Measurements from ENCODE around the gene ITPK1. TPM values are rescaled to one million over a fixed set of nuclear protein-coding genes. Genes with fewer than 3 reads are reported as not detected.
"Not testable (repeated sequence)": the region's sequence is repeated elsewhere in the genome, so short reads cannot be mapped to it uniquely, and the experiment has no call there.

ITPK1 gene
- 10 to 100 TPM in 5 of 6 donors, 1 to 10 TPM in 1; 8.5 to 20.1 (median 16.2) TPM for polyA plus RNA-seq (ENCODE audit: low read depth in 6 of 6)

DNA sequence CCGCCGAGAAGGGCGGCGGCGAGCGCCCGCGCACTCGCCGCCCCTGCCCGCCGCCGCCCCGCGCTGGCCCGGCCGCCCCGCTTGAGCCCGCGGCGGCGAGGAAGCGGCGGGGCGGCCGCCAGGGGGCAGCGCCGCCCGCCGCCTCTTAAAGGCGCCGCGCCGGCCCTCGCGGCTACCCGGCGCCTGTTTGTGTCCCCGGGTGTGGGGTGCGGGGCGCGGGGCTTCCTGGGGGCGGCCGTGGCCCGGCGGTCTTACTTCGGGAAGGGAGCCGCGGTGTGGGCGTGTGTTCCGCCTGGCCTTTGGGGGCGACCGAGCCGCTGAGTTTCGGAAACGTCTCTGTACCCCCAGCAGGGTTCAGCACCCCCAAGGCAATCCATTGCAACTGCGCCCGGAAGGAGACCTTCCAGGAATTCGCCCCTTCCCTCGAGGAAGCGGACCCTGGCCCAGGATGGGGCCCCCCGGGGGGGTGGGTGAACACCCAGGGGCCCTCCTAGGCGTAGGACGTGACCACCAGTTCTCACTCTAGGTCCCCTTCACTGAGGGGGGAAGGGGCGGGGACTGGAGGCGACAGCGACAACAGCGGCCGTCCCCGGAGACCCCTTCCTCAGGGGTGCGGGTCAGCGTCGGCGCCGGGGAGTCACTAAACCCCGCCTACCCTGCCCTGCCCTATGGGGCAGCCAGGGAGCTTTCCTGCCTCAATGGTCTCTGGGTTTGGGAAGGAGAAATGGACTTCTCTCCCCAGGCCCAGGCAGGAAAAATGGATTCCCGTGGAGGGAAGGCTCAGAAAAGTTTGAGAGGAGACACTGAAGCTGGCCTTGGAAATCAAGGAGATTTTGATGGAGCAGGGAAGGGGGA lies at the start of gene ITPK1:
TSS of gene ITPK1 (minus strand) at position 105 of the 855 bp plus-strand sequence. CDS start 762 bp downstream, outside the sequence.
- Mint-ChIP-seq H3K4me3 (peak within 1 kb of the TSS; percentile 84 to 93 (median 90)), H3K9me3 (no peaks in the 10 kb centered on the region)
- peak; percentile 61 to 63 for ATAC-seq (ENCODE audit: low read depth in 2 of 2)

DNA sequence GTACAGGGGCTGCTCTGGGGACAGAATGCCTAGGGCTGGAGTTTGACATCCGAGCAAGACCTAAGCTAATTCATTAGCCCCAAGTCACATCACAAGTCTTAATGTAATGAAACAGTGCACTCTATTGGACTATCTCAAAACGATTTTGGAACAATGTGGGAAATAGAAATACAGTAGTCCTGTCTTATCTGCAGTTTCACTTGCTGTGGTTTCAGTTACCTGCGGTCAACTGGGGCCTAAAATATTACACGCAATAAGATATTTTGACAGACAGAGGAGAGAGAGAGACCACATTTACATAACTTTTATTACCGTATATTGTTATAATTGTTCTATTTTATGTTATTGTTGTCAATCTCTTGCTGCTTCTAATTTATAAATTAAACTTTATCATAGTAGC lies 47.8 kb upstream of the ITPK1 start:
- no peak for ATAC-seq (ENCODE audit: low read depth in 2 of 2)
- Mint-ChIP-seq H3K4me1 (no peaks in the 10 kb centered on the region), H3K27ac (no peak overlapping the region), H3K9me3 (no peaks in the 10 kb centered on the region), H3K4me3 (no peak overlapping the region), H3K27me3 (no peaks in the 10 kb centered on the region), H3K36me3 (no peaks in the 10 kb centered on the region)
- DNase-seq, result no peak

More for the DNA sequence above, at the start of gene ITPK1:
- Mint-ChIP-seq H3K27me3 (no peaks in the 10 kb centered on the region), H3K4me1 (peaks cover 26 to 37% (median 29%) of the 10 kb centered on the region in 3 donors), H3K36me3 (no peaks in the 10 kb centered on the region), H3K27ac (peak within 1 kb of the TSS in 5 of 6 donors; percentile 74 to 90 (median 86))
- DNase-seq, result peak; percentile 67

DNA sequence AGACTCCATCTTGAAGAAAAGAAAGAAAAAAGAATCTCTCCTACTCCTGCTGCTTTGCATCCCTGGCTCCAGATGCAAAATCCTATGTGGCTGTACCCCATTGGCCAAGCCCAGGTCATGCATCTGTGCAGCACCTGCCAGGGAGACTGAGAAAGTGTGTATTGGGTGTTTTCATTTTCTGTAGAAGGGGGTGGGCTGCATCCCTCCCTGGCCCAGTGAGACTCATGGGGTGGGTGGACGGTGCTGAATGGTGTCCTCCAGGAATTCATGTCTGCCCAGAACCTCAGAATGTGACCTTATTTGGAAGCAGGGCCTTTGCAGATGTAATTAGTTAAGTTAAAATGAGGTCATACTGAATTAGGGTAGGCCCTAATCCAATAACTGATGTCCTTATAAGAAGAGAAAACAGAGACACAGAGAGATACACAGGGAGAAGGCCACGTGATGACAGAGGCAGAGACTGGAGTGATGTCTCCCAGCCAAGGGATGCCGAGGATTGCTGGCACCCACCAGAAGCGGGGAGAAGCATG lies 45.8 kb upstream of the ITPK1 start:
- no peaks in the 10 kb centered on the region for H3K36me3 Mint-ChIP-seq
- H3K27me3 Mint-ChIP-seq, result peaks cover 0 to 7% (median 0%) of the 10 kb centered on the region in 3 donors
- peak overlapping the region in 1 of 6 donors; percentile 69 for H3K27ac Mint-ChIP-seq
- no peaks in the 10 kb centered on the region for H3K9me3 Mint-ChIP-seq
- no peaks in the 10 kb centered on the region for H3K4me1 Mint-ChIP-seq
- DNase-seq (no peak), ATAC-seq (ENCODE audit: low read depth in 2 of 2) (no peak)
- no peak overlapping the region for H3K4me3 Mint-ChIP-seq

DNA sequence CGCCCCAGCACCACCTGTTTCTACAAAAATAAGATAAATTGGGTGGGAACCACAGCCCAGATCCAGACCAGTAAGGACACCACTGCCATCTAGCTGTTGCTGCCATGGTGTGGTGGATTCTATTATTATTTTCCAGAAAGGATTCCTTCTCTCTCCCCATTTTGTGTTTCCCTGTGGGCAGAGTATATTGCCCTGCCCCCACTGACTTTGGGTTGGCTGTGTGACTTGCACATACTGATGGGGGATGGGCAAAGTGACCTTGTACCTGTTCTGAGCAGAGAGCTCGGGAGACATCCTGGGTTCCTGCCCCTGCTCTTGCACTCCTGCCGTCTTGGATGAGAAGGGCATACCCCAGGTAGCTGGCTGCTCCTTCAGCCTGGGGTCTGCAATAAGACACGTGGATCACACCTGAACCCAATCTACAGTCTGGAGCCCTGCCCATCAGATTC lies 44.7 kb upstream of the ITPK1 start:
- Mint-ChIP-seq H3K27me3 (peaks cover 0 to 9% (median 0%) of the 10 kb centered on the region in 3 donors), H3K27ac (no peak overlapping the region), H3K9me3 (no peaks in the 10 kb centered on the region), H3K4me1 (no peaks in the 10 kb centered on the region), H3K36me3 (no peaks in the 10 kb centered on the region), H3K4me3 (no peak overlapping the region)
- DNase-seq, result no peak
- peak in 1 of 2 donors; percentile 32 for ATAC-seq (ENCODE audit: low read depth in 2 of 2)

DNA sequence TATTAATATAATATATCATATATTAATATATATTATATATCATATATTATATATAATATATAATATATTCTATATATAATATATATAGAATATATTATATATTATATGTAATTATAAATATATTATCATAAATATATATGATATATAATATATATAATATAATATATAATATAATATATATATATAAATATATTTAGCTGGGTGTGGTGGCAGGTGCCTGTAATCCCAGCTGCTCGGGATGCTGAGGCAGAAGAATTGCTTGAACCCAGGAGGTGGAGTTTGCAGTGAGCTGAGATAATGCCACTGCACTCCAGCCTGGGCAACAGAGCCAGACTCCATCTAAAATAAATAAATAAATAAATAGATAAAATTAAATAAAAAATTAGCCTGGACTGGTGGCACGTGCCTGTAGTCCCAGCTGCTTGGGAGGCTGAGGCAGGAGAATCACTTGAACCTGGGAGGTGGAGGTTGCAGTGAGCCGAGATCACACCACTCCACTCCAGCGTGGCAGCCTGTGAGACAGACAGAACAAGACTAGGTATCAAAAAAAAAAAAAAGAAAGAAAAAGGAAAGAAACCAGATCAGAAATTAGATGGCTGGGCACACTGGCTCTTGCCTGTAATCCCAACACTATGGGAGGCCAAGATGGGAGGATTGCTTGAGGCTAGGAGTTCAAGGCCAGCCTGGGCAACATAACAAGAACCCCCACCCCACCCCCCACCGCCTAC lies 44.1 kb upstream of the ITPK1 start:
- not testable (repeated sequence) for H3K36me3 Mint-ChIP-seq; ATAC-seq (ENCODE audit: low read depth in 2 of 2); H3K9me3 Mint-ChIP-seq; H3K4me1 Mint-ChIP-seq; H3K27me3 Mint-ChIP-seq; H3K4me3 Mint-ChIP-seq; H3K27ac Mint-ChIP-seq; DNase-seq

DNA sequence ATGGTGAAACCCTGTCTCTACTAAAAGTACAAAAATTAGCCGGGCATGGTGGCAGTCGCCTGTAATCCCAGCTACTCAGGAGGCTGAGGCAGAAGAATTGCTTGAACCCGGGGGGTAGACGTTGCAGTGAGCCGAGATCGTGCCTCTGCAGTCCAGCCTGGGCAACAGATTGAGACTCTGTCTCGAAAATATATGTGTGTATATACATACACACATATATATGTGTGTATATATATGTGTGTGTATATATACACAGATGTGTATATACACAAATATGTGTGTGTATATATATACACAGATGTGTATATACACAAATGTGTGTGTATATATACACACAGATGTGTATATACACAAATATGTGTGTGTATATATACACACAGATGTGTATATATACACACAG lies 42.6 kb upstream of the ITPK1 start:
- H3K4me1 Mint-ChIP-seq; H3K36me3 Mint-ChIP-seq; H3K4me3 Mint-ChIP-seq; H3K27me3 Mint-ChIP-seq; H3K27ac Mint-ChIP-seq; H3K9me3 Mint-ChIP-seq; ATAC-seq (ENCODE audit: low read depth in 2 of 2); DNase-seq: not testable (repeated sequence)

DNA sequence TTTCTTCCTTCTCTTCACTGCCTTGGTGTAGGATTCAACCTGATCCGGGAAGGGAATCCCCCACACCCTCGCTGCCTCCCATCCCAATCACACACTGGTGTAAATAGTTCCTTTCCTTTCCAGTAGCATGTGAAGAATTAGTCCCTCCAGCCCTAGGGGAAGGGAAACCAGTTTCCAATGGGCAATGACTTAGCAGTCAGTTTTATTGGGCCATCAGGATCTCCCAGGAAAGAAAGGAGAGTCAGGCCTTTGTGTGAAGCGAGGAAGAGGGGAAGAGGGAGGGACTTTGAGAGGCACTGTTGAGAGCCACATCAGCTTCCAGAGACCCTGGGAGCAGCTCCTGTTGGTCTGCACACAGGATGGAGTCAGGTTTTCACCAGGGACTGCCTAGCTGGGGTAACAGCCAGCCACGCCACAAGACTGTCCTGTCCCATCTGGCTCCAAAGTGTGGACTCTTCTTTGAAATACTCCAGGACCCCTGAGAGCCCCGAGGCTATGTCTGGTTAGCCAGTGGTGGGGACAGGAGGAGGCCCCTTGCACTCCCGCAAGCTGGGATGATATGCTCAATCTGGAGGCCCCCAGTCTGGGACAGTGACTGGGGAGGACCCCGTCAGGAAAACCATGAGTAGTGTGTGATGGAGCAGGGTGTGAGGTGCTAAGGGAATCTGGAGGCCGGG lies 41.1 kb upstream of the ITPK1 start:
- Mint-ChIP-seq H3K4me3 (no peak overlapping the region), H3K36me3 (no peaks in the 10 kb centered on the region), H3K9me3 (no peaks in the 10 kb centered on the region), H3K27ac (peak overlapping the region in 1 of 6 donors; percentile 2), H3K27me3 (peaks cover 4 to 9% (median 7%) of the 10 kb centered on the region in 3 donors), H3K4me1 (no peaks in the 10 kb centered on the region)
- DNase-seq, result no peak
- no peak for ATAC-seq (ENCODE audit: low read depth in 2 of 2)

DNA sequence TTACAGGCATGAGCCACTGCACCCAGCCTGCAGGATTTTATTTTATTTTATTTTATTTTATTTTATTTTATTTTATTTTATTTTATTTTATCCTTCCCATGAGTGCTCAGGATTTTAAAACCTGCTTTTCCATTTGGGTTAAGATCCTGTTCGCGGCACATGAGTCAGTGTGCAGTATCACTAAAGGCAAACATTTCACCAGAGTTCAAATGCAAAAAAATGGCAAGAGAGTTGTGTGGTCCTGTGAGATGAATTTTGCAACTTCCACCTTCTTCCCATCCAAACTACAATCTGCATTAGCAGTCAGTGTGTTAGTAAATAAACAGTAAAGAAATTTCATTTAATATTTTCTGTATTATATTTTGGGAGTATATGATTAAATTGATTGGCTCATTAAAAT lies 39.9 kb upstream of the ITPK1 start:
- Mint-ChIP-seq H3K36me3 (no peaks in the 10 kb centered on the region), H3K27ac (peak overlapping the region in 1 of 6 donors; percentile 11), H3K27me3 (peaks cover 4 to 9% (median 7%) of the 10 kb centered on the region in 3 donors), H3K4me1 (no peaks in the 10 kb centered on the region), H3K9me3 (no peaks in the 10 kb centered on the region), H3K4me3 (no peak overlapping the region)
- DNase-seq (no peak), ATAC-seq (ENCODE audit: low read depth in 2 of 2) (no peak)

DNA sequence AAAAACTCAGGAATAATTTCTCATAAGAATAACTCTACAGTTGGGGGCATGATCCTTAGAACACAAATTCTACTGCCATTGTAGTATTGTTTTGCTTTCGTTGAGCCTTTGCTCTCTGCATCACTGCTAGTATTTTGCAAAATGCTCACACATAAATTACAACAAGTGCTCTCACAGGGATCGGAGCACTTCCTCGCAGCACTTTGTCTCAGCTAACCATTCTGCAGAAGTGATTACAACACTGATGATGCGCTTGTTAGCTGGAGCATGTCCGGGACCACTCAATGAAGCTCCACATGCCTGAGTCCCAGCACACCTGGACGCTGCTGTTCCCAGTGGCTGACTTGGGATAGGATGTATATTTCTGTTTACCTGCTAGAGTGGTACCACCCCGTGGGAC lies 37.4 kb upstream of the ITPK1 start:
- ATAC-seq (ENCODE audit: low read depth in 2 of 2) (no peak), DNase-seq (no peak)
- Mint-ChIP-seq H3K9me3 (no peaks in the 10 kb centered on the region), H3K36me3 (no peaks in the 10 kb centered on the region), H3K27me3 (peaks cover 7 to 16% (median 14%) of the 10 kb centered on the region in 3 donors), H3K4me1 (peaks cover 0 to 4% (median 0%) of the 10 kb centered on the region in 3 donors), H3K27ac (no peak overlapping the region), H3K4me3 (no peak overlapping the region)

DNA sequence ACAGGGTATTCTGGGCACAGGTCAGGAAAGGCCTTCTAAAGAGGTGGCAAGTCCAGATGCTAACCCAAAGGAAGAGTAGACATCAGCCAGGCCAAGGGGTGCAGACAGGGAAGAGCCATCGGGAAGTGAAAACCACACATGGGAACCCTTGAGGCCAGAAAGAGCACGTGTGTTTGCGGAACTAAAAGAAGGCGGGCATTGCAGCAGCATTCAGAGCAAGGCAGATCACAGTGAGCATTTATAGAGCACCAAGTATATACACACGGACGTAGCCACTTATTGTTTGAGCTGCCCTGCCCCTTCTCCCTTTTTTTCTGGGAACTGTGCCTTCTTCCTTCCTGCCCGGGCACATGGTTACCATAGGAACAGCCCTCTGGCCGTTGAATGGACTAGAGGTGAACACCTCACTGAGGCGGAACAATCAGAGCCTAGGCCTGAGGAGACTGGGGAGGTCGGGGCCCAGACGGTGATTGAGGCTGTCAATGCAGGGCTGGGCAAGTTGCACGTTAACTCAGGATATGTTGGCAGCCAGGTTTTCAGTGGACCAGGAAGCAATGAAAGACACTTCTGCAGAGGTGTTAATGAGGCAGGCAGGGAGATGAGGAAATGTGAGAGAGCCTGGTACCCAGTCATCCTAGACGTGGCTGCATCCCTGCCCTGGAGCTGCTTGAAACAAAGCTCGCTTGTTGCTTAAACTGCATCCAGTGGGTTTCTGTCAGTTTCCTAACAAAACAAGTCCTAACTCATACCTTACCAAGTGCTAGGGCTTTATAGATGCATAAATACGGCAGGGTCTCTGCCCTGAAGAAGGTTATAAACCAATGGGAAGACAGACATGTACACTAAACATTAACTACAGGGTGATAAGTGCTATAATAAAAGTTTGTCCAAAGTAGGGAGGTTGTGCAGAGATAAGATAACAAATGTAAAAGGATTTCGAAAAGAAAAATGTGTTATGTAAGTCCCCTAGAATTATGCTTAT lies 34.8 kb upstream of the ITPK1 start:
- no peak overlapping the region for H3K4me3 Mint-ChIP-seq

DNA sequence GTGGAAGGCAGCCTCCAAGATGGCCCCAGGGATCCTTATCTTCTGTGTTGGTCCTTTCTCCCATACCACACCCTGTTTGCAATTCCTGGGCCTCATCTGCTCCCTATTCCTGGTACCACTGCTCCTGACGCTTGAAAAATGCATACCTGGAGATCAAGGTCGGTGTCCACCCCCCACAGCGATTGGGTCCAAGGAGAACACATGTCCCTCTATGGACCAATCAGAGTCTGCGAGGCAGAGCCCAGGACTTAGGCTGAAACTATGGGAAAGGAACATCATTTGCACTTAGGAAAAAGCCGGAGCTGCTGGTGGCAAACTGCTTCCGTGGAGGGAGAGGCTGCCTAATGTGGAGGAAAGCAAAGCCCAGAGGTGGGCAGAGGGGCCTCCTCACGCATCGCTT lies 33.3 kb upstream of the ITPK1 start:
- Mint-ChIP-seq H3K9me3 (no peaks in the 10 kb centered on the region), H3K4me1 (peaks cover 0 to 4% (median 0%) of the 10 kb centered on the region in 3 donors), H3K36me3 (no peaks in the 10 kb centered on the region), H3K27me3 (peaks cover 8 to 17% (median 10%) of the 10 kb centered on the region in 3 donors), H3K27ac (no peak overlapping the region), H3K4me3 (no peak overlapping the region)
- ATAC-seq (ENCODE audit: low read depth in 2 of 2) (no peak), DNase-seq (no peak)

More for the DNA sequence above, 34.8 kb upstream of the ITPK1 start:
- H3K9me3 Mint-ChIP-seq, result no peaks in the 10 kb centered on the region
- DNase-seq (no peak), ATAC-seq (ENCODE audit: low read depth in 2 of 2) (no peak)
- H3K27me3 Mint-ChIP-seq, result peaks cover 8 to 17% (median 10%) of the 10 kb centered on the region in 3 donors
- H3K36me3 Mint-ChIP-seq, result no peaks in the 10 kb centered on the region
- peak overlapping the region in 1 of 6 donors; percentile 49 for H3K27ac Mint-ChIP-seq
- peaks cover 0 to 4% (median 0%) of the 10 kb centered on the region in 3 donors for H3K4me1 Mint-ChIP-seq

DNA sequence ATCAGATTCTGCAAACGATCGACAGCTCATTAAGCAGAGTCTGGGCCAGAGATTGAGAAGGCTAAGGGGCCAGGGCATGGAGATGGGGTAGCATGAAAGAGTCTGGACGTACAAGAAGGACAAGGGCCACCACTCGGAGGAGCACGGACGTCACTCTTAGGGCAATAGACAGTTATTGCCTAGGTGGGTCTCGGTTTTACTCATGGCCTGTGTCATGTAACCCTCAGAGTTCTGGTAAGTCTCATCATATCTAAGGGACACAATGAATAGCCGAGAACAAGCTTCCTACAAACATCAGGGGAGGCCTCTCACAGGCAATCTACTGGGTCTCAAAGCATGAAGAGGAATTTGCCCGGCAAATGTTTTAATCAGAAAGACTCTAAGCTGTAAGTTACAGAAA lies 30.4 kb upstream of the ITPK1 start:
- no peaks in the 10 kb centered on the region for H3K9me3 Mint-ChIP-seq
- no peak overlapping the region for H3K27ac Mint-ChIP-seq
- DNase-seq, result no peak
- peaks cover 4 to 13% (median 8%) of the 10 kb centered on the region in 3 donors for H3K27me3 Mint-ChIP-seq
- ATAC-seq (ENCODE audit: low read depth in 2 of 2), result no peak
- H3K4me3 Mint-ChIP-seq, result peak overlapping the region in 1 of 8 donors; percentile 17
- H3K36me3 Mint-ChIP-seq, result no peaks in the 10 kb centered on the region
- H3K4me1 Mint-ChIP-seq, result peaks cover 0 to 4% (median 0%) of the 10 kb centered on the region in 3 donors

Data from naive B cell (primary cell).